Fibroblast of mammary gland (primary cell): ENCODE results near the gene RGMB.
A peak's percentile ranks its signal among the peaks of the same experiment; 100 is the strongest.

Experiments
- DNase-seq: peaks from one replicate; pipeline ENCODE4 v3.0.0-alpha.2; 2010; ENCODE audit warnings: low read depth
- H3K4me3 ChIP-seq: 2 replicates; pipeline ENCODE4 v1.5.1; 2011; ENCODE audit warnings: low read depth, mild to moderate bottlenecking, low read length, moderate library complexity; ENCODE audit not compliant: control insufficient read depth
- TF ChIP-seq, protein P1 (sequence below): conservative IDR thresholded peaks from 2 replicates; pipeline ENCODE4 v1.5.1; 2011; ENCODE audit warnings: low read depth, low read length, inconsistent platforms; ENCODE audit not compliant: control insufficient read depth, insufficient read depth

The RGMB gene

DNA sequence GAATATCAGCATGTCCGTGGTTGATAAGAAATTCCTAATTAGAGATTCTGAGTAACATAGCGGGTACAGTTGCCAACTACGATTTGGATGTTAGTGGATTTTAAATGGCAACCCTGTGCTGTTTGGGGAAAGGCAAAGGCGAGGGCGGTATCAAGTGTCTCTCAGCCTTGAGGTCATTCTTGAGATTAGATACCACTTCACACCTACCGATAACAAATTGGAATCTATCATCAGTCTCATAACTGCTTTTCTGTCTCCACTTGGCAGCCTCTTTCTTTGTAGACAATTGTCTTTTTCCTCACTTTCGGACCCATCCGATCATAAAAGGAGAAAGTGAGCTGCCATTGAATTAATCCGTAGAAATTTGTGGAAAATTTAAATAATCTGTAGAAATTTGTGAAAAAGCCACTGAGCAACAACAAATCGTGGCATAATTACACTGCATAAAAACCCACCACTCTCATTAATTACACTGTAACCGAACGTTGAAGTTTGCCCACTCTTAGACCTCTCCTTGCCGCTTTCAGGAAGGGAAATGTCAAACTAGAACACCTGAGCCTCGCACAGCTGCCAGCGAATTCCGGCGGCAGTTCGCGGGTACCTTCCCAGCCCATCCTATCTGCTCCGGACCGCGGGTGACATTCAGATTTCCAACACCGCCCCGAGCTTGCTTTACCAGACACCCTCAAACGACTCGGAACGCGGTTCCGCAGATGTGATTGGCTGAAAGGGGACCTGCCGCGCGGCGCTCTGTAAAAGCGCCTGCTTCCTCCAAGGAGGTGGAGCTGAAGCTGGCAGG, 849 bp upstream of the RGMB start:
- TF ChIP-seq, protein P1, sequence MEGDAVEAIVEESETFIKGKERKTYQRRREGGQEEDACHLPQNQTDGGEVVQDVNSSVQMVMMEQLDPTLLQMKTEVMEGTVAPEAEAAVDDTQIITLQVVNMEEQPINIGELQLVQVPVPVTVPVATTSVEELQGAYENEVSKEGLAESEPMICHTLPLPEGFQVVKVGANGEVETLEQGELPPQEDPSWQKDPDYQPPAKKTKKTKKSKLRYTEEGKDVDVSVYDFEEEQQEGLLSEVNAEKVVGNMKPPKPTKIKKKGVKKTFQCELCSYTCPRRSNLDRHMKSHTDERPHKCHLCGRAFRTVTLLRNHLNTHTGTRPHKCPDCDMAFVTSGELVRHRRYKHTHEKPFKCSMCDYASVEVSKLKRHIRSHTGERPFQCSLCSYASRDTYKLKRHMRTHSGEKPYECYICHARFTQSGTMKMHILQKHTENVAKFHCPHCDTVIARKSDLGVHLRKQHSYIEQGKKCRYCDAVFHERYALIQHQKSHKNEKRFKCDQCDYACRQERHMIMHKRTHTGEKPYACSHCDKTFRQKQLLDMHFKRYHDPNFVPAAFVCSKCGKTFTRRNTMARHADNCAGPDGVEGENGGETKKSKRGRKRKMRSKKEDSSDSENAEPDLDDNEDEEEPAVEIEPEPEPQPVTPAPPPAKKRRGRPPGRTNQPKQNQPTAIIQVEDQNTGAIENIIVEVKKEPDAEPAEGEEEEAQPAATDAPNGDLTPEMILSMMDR = no peak
- no peak for DNase-seq
- peak overlapping the region; percentile 93 for H3K4me3 ChIP-seq

DNA sequence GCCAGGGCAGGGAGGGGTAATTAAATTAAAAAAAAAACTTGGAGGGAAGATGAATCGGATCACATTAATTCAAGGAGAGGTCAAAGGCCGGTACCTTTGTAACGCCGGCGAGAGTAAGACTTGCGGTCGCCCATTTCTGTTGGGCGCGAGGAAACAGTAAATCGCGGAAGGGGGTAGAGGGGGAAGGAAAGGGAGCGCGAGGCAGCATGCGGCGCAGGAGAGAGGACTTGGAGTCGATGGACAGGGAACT, 324 bp upstream of the RGMB start:
- TF ChIP-seq, protein P1 = no peak
- no peak for DNase-seq
- H3K4me3 ChIP-seq = peak overlapping the region; percentile 93

DNA sequence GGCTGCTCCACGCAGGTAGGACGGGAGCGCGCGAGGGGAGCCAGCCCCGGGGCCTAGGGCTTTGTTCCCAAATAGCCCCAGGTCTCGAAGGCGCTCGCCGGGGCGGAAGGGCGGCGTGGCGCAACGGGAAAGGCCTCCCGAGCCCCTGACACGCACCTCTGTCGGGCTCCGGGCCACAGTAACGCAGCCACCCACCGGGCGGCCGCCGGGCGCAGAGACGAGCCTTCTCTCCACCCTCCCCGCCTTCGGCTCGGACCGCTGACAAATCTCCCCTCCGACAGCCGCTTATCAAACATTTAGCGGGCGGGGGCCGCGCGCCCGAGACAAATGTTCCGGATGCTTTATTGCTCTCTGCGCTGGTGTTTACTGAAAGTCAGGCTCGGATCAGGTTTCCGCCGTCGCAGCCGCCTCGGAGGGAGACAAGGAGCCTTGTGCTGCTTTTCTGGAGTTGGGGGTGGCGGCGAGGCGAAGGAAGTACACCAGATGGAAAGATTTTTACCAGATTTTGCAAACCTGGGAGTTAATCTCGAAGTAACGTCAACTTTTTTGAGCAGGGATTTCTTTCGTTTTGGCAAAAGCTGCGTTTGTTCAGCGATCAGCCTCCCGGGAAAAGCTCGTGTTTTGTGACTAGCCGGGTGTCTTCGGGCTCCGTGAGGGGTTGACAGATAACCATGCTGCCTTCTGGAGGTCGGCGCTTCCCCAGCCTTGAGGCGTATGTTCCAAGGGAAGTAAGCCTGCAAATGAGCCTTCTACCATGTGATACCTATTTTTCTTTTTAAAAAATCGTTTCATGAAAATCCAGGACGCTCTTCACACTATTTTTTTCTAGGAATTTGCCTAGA, 950 bp downstream of the RGMB start:
- H3K4me3 ChIP-seq = peak overlapping the region; percentile 92
- peak; percentile 50 for DNase-seq
- TF ChIP-seq, protein P1 = no peak

DNA sequence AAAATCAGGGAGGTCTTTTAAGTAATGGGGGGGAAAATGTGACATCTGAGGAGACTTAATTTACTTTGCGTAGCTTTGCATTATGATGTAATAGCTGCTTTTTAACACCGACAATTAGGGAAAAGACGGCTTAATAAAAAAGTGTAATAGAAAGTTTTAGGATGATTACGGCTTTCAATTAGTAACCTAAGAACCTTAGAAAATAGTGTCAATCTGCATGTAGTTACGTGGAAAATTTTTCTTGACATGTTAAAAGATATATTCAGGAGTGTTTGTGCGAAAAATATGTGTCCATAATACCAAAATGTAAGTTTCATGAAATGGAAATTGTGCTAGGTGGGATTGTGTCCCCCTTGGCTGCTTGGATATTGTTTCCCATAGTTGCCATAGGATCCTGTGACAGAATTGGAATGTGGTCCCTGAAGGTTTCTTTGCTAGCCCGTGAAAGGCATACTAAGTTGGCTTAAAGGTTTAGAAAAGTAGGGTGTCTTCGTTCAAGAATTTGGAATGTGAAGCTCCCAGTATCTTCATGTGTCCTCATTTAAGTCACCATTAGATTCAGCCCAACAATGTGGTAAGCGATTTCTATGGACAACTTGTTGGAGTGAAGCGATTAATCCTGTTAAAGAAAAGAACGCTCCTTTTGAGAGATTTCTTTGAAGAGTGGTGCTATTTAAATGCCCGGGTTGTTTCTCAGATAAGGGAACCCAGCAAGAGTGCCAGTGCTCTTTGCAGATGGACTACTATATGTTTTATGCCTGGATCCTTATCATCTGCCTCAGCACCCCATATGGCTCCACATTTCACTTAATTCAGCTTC, 2.0 kb downstream of the RGMB start:
- TF ChIP-seq, protein P1 = no peak
- H3K4me3 ChIP-seq = peak overlapping the region; percentile 92
- DNase-seq = no peak

DNA sequence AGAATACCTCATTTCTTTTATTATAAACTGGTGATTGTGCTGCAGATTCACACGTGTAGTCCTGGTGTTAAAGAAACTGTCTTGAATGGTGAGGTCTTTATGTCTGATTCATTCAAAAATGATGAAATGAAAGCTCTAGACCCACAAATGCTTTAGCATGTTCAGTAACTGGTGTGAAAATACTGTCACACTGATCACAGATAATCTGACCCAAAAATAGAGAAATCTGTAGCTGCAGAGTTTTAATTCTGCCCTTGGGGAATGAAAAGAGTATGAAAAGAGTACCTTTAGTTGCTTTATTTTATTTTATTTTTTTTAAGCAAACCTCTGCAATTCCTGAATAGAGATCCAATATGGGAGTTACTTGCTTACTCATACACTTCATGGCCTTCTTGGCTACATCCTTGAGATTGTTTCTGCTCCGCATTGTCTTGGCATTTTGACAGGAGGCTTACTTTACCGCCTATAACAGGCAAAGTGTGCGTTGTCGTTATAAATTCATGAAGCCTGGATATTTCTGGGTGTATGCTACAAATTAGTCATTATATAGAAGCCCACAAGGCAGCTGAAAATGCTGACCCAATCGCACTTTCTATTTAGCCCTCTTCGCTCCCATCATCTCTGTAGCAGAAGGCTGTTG, 2.7 kb downstream of the RGMB start:
- TF ChIP-seq, protein P1 = no peak
- peak; percentile 91 for DNase-seq
- H3K4me3 ChIP-seq = peak overlapping the region; percentile 92

DNA sequence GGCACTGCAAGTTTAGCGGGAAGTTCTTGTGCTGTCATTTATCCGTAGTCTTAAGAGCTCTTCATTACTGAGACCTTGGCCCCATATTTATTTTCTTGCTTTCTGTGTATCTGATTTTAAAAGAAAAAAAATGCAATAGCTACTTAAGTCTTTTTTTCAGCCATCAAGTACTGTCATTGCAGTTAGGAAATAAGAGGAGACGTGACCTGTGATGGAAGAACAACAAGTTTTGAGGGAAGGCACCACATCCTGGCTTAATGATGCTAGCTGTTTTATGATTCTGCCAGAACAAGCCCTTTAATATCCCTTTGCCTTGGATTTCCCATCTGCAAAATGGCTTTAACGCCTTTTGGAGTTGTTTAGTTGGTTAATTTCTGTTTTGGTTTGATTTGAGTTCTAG, 3.8 kb downstream of the RGMB start:
- no peak for DNase-seq

More for the DNA sequence above, 3.8 kb downstream of the RGMB start:
- TF ChIP-seq, protein P1 = no peak
- H3K4me3 ChIP-seq = peak overlapping the region; percentile 13
